IgD-negative memory B cell (primary cell): ENCODE data around the gene ETV7. TPM values are rescaled to one million over a fixed set of nuclear protein-coding genes. Genes with fewer than 3 reads are reported as not detected.

Experiments used
- H3K27ac Mint-ChIP-seq, 3 donors: one replicate each; pipeline ENCODE4 v1.8.0; 2020 to 2022; ENCODE audit warnings: mild to moderate bottlenecking in 3 of 3, mixed read lengths in 3 of 3, moderate library complexity in 1 of 3
- H3K27me3 Mint-ChIP-seq: one replicate; pipeline ENCODE4 v1.8.0; 2021; ENCODE audit warnings: mixed read lengths
- H3K36me3 Mint-ChIP-seq: one replicate; pipeline ENCODE4 v1.8.0; 2020; ENCODE audit warnings: mild to moderate bottlenecking, mixed read lengths
- H3K4me1 Mint-ChIP-seq, 3 donors: one replicate each; pipeline ENCODE4 v1.8.0; 2020 to 2022; ENCODE audit warnings: mixed read lengths in 3 of 3, mild to moderate bottlenecking in 1 of 3
- H3K4me3 Mint-ChIP-seq, 4 donors: one replicate each; pipeline ENCODE4 v1.8.0; 2020 to 2022; ENCODE audit warnings: mild to moderate bottlenecking in 4 of 4, mixed read lengths in 4 of 4, moderate library complexity in 3 of 4
- H3K9me3 Mint-ChIP-seq, 3 donors: one replicate each; pipeline ENCODE4 v1.8.0; 2020 to 2021; ENCODE audit warnings: mixed read lengths in 3 of 3, mild to moderate bottlenecking in 1 of 3
- polyA plus RNA-seq: library from polyadenylated mRNA; unstranded; fragments of 300-500 nt; fragmentation: Illumina TruSeq; gene quantifications from one replicate; pipeline ENCODE4 v1.2.3, GENCODE V29; 2021

ETV7 gene
- polyA plus RNA-seq, 1 donor from 2014 or later = 5.1 TPM

- Mint-ChIP-seq H3K27ac (no peak overlapping the region), H3K36me3 (no peaks in the 10 kb centered on the region), H3K4me1 (peaks cover 7 to 23% (median 11%) of the 10 kb centered on the region in 3 donors), H3K27me3 (peaks cover 21% of the 10 kb centered on the region), H3K4me3 (no peak overlapping the region), H3K9me3 (peaks cover 0 to 2% (median 0%) of the 10 kb centered on the region in 3 donors)
These were observed 53.3 kb downstream of the ETV7 start for GRCh38 chr6:36333931-36334725.

- Mint-ChIP-seq H3K4me3 (no peak overlapping the region), H3K27me3 (peaks cover 21% of the 10 kb centered on the region), H3K9me3 (peaks cover 0 to 2% (median 0%) of the 10 kb centered on the region in 3 donors), H3K27ac (no peak overlapping the region), H3K36me3 (no peaks in the 10 kb centered on the region), H3K4me1 (peaks cover 7 to 23% (median 9%) of the 10 kb centered on the region in 3 donors)
These were observed 54.1 kb downstream of the ETV7 start for GRCh38 chr6:36333171-36333895.

- peaks cover 17% of the 10 kb centered on the region for H3K27me3 Mint-ChIP-seq
- H3K36me3 Mint-ChIP-seq = no peaks in the 10 kb centered on the region
- H3K9me3 Mint-ChIP-seq = peaks cover 0 to 2% (median 0%) of the 10 kb centered on the region in 3 donors
- no peak overlapping the region for H3K4me3 Mint-ChIP-seq
- no peak overlapping the region for H3K27ac Mint-ChIP-seq
- H3K4me1 Mint-ChIP-seq = peaks cover 0 to 18% (median 6%) of the 10 kb centered on the region in 3 donors
These were observed 56.1 kb downstream of the ETV7 start for GRCh38 chr6:36331381-36331780.

GRCh38 chr6:36330366-36330765 is 57.1 kb downstream of the ETV7 start:
- Mint-ChIP-seq H3K4me3 (no peak overlapping the region), H3K27me3 (peaks cover 12% of the 10 kb centered on the region), H3K4me1 (peaks cover 0 to 10% (median 7%) of the 10 kb centered on the region in 3 donors), H3K36me3 (no peaks in the 10 kb centered on the region), H3K9me3 (peaks cover 0 to 2% (median 0%) of the 10 kb centered on the region in 3 donors), H3K27ac (no peak overlapping the region)

- H3K9me3 Mint-ChIP-seq = peaks cover 0 to 2% (median 0%) of the 10 kb centered on the region in 3 donors
- H3K4me1 Mint-ChIP-seq = peaks cover 0 to 7% (median 5%) of the 10 kb centered on the region in 3 donors
- no peak overlapping the region for H3K4me3 Mint-ChIP-seq
- peaks cover 8% of the 10 kb centered on the region for H3K27me3 Mint-ChIP-seq
- no peaks in the 10 kb centered on the region for H3K36me3 Mint-ChIP-seq
- no peak overlapping the region for H3K27ac Mint-ChIP-seq
These were observed 57.6 kb downstream of the ETV7 start for GRCh38 chr6:36329798-36330291.

GRCh38 chr6:36328600-36328999 is 58.9 kb downstream of the ETV7 start:
- peaks cover 0 to 2% (median 0%) of the 10 kb centered on the region in 3 donors for H3K9me3 Mint-ChIP-seq
- H3K4me3 Mint-ChIP-seq = no peak overlapping the region
- peaks cover 0 to 5% (median 2%) of the 10 kb centered on the region in 3 donors for H3K4me1 Mint-ChIP-seq
- H3K27me3 Mint-ChIP-seq = peaks cover 5% of the 10 kb centered on the region
- no peaks in the 10 kb centered on the region for H3K36me3 Mint-ChIP-seq
- H3K27ac Mint-ChIP-seq = no peak overlapping the region

GRCh38 chr6:36327919-36328236 is 59.6 kb downstream of the ETV7 start:
- H3K27ac Mint-ChIP-seq = no peak overlapping the region
- H3K36me3 Mint-ChIP-seq = no peaks in the 10 kb centered on the region
- peaks cover 3% of the 10 kb centered on the region for H3K27me3 Mint-ChIP-seq
- peaks cover 0 to 5% (median 2%) of the 10 kb centered on the region in 3 donors for H3K4me1 Mint-ChIP-seq
- H3K4me3 Mint-ChIP-seq = no peak overlapping the region
- H3K9me3 Mint-ChIP-seq = peaks cover 0 to under 1% (median 0%) of the 10 kb centered on the region in 3 donors

- H3K4me1 Mint-ChIP-seq = peaks cover 0 to 5% (median 2%) of the 10 kb centered on the region in 3 donors
- H3K9me3 Mint-ChIP-seq = no peaks in the 10 kb centered on the region
- peaks cover 1% of the 10 kb centered on the region for H3K27me3 Mint-ChIP-seq
- no peak overlapping the region for H3K27ac Mint-ChIP-seq
- no peaks in the 10 kb centered on the region for H3K36me3 Mint-ChIP-seq
- H3K4me3 Mint-ChIP-seq = peak overlapping the region in 1 of 4 donors; percentile 51
These were observed 60.1 kb downstream of the ETV7 start for GRCh38 chr6:36327226-36327918.

GRCh38 chr6:36326356-36326995 is 61.0 kb downstream of the ETV7 start:
- Mint-ChIP-seq H3K4me1 (peaks cover 0 to 4% (median 2%) of the 10 kb centered on the region in 3 donors), H3K27me3 (peaks cover 1% of the 10 kb centered on the region), H3K9me3 (no peaks in the 10 kb centered on the region), H3K27ac (peak overlapping the region in 1 of 3 donors; percentile 16), H3K36me3 (no peaks in the 10 kb centered on the region), H3K4me3 (no peak overlapping the region)

- no peak overlapping the region for H3K27ac Mint-ChIP-seq
- peaks cover 1% of the 10 kb centered on the region for H3K27me3 Mint-ChIP-seq
- H3K4me1 Mint-ChIP-seq = peaks cover 0 to 4% (median 2%) of the 10 kb centered on the region in 3 donors
- H3K36me3 Mint-ChIP-seq = no peaks in the 10 kb centered on the region
- H3K9me3 Mint-ChIP-seq = no peaks in the 10 kb centered on the region
- H3K4me3 Mint-ChIP-seq = no peak overlapping the region
These were observed 62.8 kb downstream of the ETV7 start for GRCh38 chr6:36324715-36325114.

GRCh38 chr6:36324191-36324590 is 63.3 kb downstream of the ETV7 start:
- Mint-ChIP-seq H3K27ac (no peak overlapping the region), H3K9me3 (no peaks in the 10 kb centered on the region), H3K27me3 (peaks cover 1% of the 10 kb centered on the region), H3K36me3 (no peaks in the 10 kb centered on the region), H3K4me3 (no peak overlapping the region), H3K4me1 (peaks cover 0 to 4% (median 2%) of the 10 kb centered on the region in 3 donors)

GRCh38 chr6:36323062-36323461 is 64.4 kb downstream of the ETV7 start:
- H3K36me3 Mint-ChIP-seq = no peaks in the 10 kb centered on the region
- H3K27ac Mint-ChIP-seq = no peak overlapping the region
- H3K4me1 Mint-ChIP-seq = peaks cover 0 to 4% (median 2%) of the 10 kb centered on the region in 3 donors
- H3K27me3 Mint-ChIP-seq = peaks cover 1% of the 10 kb centered on the region
- H3K4me3 Mint-ChIP-seq = no peak overlapping the region
- no peaks in the 10 kb centered on the region for H3K9me3 Mint-ChIP-seq

GRCh38 chr6:36322591-36322990 is 64.9 kb downstream of the ETV7 start:
- peaks cover 1% of the 10 kb centered on the region for H3K27me3 Mint-ChIP-seq
- no peaks in the 10 kb centered on the region for H3K9me3 Mint-ChIP-seq
- H3K4me3 Mint-ChIP-seq = no peak overlapping the region
- no peak overlapping the region for H3K27ac Mint-ChIP-seq
- H3K36me3 Mint-ChIP-seq = no peaks in the 10 kb centered on the region
- H3K4me1 Mint-ChIP-seq = peaks cover 0 to 4% (median 1%) of the 10 kb centered on the region in 3 donors

GRCh38 chr6:36320475-36320874 is 67.0 kb downstream of the ETV7 start:
- Mint-ChIP-seq H3K36me3 (no peaks in the 10 kb centered on the region), H3K27ac (no peak overlapping the region), H3K9me3 (no peaks in the 10 kb centered on the region), H3K4me3 (no peak overlapping the region), H3K4me1 (no peaks in the 10 kb centered on the region), H3K27me3 (no peaks in the 10 kb centered on the region)
